Lower lobe of right lung (tissue), 2 donors: ENCODE results near the gene DOCK8. TPM values are rescaled to one million over a fixed set of nuclear protein-coding genes. Genes with fewer than 3 reads are reported as not detected.
A peak's percentile ranks its signal among the peaks of the same experiment; 100 is the strongest.
"Not testable (repeated sequence)": the region's sequence is repeated elsewhere in the genome, so short reads cannot be mapped to it uniquely, and the experiment has no call there.

ENCODE experiments used
- ATAC-seq, 2 donors: fragments of 200-7000 bp; cut with Tn5 transposase; one replicate each; pipeline ENCODE4 v1.9.1; 2020 to 2022; ENCODE audit warnings: mild to moderate bottlenecking in 2 of 2, moderate library complexity in 2 of 2
- DNase-seq: peaks from one replicate; pipeline ENCODE4 v3.0.0-alpha.2; 2020
- H3K27ac ChIP-seq: fragments of 200-600 bp; one replicate; pipeline ENCODE4 v1.8.0; 2022
- H3K27me3 ChIP-seq: fragments of 200-600 bp; one replicate; pipeline ENCODE4 v1.8.0; 2022; ENCODE audit warnings: low read depth
- H3K36me3 ChIP-seq: fragments of 200-600 bp; one replicate; pipeline ENCODE4 v1.8.0; 2022; ENCODE audit warnings: mild to moderate bottlenecking
- H3K4me1 ChIP-seq: fragments of 200-600 bp; one replicate; pipeline ENCODE4 v1.8.0; 2022
- H3K4me3 ChIP-seq: fragments of 200-600 bp; one replicate; pipeline ENCODE4 v1.8.0; 2022; ENCODE audit warnings: mild to moderate bottlenecking
- H3K9me3 ChIP-seq: fragments of 200-600 bp; one replicate; pipeline ENCODE4 v1.8.0; 2022
- CTCF ChIP-seq: fragments of 200-600 bp; IDR thresholded peaks from one replicate; pipeline ENCODE4 v1.8.0; 2022; ENCODE audit warnings: antibody characterized with exemption, mild to moderate bottlenecking
- intact Hi-C: fragments of 100-400 bp; cut with DNase I; formaldehyde crosslinking; loops from one replicate; pipeline ENCODE4 v1.11.0; 2022
- total RNA-seq: library from RNA; stranded (reverse); fragmentation: NEBNext Ultra II Directional; extraction: Animal tissue kit (Norgen Biotek cat#: 25700); gene quantifications from one replicate; pipeline ENCODE4 v1.2.1, GENCODE V29; 2021
- donor health status: DM: no; HTN: yes; CAD: no; lungs with severe emphysema.

The DOCK8 gene
- total RNA-seq, 1 donor from 2014 or later = 112 TPM

DNA sequence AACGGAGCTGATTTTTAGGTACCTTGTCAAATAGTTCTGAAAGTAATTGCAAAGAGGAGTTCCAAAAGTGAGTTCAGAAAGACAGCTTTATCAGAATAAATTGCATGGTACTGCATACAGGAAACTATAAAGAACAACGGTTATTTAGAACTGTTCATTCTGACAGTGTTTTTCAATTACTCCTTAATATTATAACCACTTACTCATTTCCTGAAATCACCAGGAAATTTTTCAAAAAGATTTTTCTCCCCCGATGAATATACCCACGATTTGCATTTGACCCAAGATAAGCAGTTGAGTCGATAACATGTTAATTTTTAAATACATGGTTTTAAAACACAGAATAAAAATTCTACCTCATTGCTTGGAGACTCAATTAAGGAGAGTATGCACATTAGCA, 9.4 kb downstream of the DOCK8 start:
- Histone ChIP-seq H3K4me3 (no peak overlapping the region), H3K27me3 (no peaks in the 10 kb centered on the region), H3K27ac (no peak overlapping the region), H3K36me3 (no peaks in the 10 kb centered on the region), H3K4me1 (peaks cover 45% of the 10 kb centered on the region), H3K9me3 (peaks cover 4% of the 10 kb centered on the region)
- intact Hi-C loops = no loop called here
- TF ChIP-seq CTCF = no peak
- ATAC-seq (no peak), DNase-seq (no peak)

GRCh38 chr9:224582-225520, 10.2 kb downstream of the DOCK8 start:
- no peak for DNase-seq
- no peak for TF ChIP-seq CTCF
- no peak for ATAC-seq
- intact Hi-C loops = no loop called here
- Histone ChIP-seq H3K9me3 (peaks cover 4% of the 10 kb centered on the region), H3K36me3 (no peaks in the 10 kb centered on the region), H3K27me3 (no peaks in the 10 kb centered on the region), H3K4me3 (no peak overlapping the region), H3K27ac (no peak overlapping the region), H3K4me1 (peaks cover 45% of the 10 kb centered on the region)

DNA sequence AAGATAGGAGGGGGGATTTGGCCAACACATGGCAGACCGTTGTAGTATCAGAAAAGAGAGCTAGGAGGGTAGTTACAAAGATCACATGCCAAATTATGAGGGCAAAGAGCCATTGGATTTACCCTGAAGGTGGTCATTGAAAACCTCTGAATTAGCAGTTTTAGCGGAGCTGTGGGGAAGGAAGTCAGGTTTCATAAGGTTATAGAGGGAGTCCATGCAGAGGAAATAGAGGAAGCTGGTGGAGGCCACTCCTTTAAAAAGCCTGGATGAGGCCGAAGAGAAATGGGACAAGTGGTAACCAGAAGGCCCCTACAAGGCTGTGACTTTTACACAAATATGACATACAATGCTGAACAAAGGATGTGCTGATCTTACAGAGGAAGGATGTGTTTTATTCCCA, 13.2 kb downstream of the DOCK8 start:
- DNase-seq (no peak), ATAC-seq (peak; percentile 70 to 77)
- Histone ChIP-seq H3K27me3 (no peaks in the 10 kb centered on the region), H3K36me3 (no peaks in the 10 kb centered on the region), H3K4me1 (peaks cover 22% of the 10 kb centered on the region), H3K4me3 (no peak overlapping the region), H3K9me3 (peaks cover 4% of the 10 kb centered on the region), H3K27ac (no peak overlapping the region)
- no peak for TF ChIP-seq CTCF
- intact Hi-C loops = no loop called here

DNA sequence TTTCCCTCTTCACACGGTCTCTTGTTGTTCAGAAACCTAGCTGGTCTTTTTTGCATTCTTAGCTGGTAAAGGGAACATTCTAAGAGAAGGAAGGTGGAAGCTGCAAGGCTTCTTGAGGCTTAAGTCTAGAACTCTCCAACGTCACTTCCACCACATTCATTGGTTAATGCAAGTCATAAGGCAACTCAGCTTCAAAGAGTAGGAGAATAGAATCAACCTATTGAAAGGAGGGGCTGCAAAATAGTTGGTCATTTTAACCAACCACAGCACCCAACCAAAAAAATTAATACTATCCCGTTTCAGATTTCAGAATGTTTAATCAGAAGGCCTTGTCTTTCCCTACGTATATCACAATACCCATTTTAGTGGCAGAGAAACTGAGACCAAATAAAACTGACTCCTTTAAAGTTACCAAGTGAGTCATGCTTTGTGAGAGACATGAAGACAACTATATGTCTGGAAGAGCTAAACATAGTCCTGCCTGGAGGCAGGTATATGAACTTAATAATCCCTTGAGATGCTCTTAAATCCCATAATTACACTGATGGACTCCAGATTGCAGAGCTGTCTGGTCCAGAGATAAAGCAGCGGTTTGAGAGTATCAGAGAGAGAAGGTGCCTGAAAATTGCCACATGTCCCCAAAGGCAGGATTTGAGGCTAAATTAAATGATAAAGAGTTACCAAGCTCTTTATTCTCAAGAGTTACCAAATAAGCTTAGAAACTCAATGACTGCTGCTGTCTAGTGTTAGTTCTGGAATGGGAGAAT, 14.4 kb downstream of the DOCK8 start:
- ATAC-seq (no peak), DNase-seq (no peak)
- H3K36me3 ChIP-seq = no peaks in the 10 kb centered on the region
- intact Hi-C loops = no loop called here
- no peaks in the 10 kb centered on the region for H3K27me3 ChIP-seq
- H3K4me1 ChIP-seq = peaks cover 13% of the 10 kb centered on the region
- H3K4me3 ChIP-seq = no peak overlapping the region
- H3K9me3 ChIP-seq = peaks cover 4% of the 10 kb centered on the region
- H3K27ac ChIP-seq = no peak overlapping the region
- TF ChIP-seq CTCF = no peak

DNA sequence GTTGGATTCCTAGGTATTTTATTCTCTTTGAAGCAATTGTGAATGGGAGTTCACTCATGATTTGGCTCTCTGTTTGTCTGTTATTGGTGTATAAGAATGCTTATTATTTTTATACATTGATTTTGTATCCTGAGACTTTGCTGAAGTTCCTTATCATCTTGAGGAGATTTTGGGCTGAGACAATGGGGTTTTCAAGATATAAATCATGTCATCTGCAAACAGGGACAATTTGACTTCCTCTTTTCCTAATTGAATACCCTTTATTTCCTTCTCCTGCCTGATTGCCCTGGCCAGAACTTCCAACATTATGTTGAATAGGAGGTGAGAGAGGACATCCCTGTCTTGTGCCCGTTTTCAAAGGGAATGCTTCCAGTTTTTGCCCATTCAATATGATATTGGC, 17.0 kb downstream of the DOCK8 start:
- H3K27me3 ChIP-seq, H3K4me1 ChIP-seq, H3K4me3 ChIP-seq, H3K36me3 ChIP-seq, intact Hi-C loops, DNase-seq, H3K9me3 ChIP-seq, H3K27ac ChIP-seq, ATAC-seq: not testable (repeated sequence)

DNA sequence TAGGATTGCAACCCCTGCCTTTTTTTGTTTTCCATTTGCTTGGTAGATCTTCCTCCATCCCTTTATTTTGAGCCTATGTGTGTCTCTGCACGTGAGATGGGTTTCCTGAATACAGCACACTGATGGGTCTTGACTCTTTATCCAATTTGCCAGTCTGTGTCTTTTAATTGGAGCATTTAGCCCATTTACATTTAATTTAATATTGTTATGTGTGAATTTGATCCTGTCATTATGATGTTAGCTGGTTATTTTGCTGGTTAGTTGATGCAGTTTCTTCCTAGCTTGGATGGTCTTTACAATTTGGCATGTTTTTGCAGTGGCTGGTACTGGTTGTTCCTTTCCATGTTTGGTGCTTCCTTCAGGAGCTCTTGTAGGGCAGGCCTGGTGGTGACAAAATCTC, 19.0 kb downstream of the DOCK8 start:
- DNase-seq, H3K36me3 ChIP-seq, H3K9me3 ChIP-seq, H3K27ac ChIP-seq, H3K4me1 ChIP-seq, H3K27me3 ChIP-seq, ATAC-seq, intact Hi-C loops, H3K4me3 ChIP-seq: not testable (repeated sequence)
